ENCODE data around the gene MAPK14.

Gene MAPK14

GRCh38 chr6:36101691-36102090, 74.1 kb downstream of the MAPK14 start:
- TF ChIP-seq CTCF (IDR thresholded peaks at IDR 0.05; ENCODE audit: low read depth, low read length) = no peak
- in situ Hi-C loops (cut with HindIII; ENCODE audit: low sequenced_read_pairs) = no loop called here
- DNase-seq (ENCODE audit: low read depth, low spot score) = no peak
- no peak overlapping the region for H3K4me3 ChIP-seq (ENCODE audit: low read depth, low read length)

- TF ChIP-seq CTCF (IDR thresholded peaks at IDR 0.05; ENCODE audit: low read depth, low read length) = no peak
- in situ Hi-C loops (cut with HindIII; ENCODE audit: low sequenced_read_pairs) = no loop called here
- DNase-seq (ENCODE audit: low read depth, low spot score) = no peak
- H3K4me3 ChIP-seq (ENCODE audit: low read depth, low read length) = no peak overlapping the region
Observed at GRCh38 chr6:36102853-36103252, 75.2 kb downstream of the MAPK14 start.

- DNase-seq (ENCODE audit: low read depth, low spot score) = no peak
- no peak for TF ChIP-seq CTCF (IDR thresholded peaks at IDR 0.05; ENCODE audit: low read depth, low read length)
- in situ Hi-C loops (cut with HindIII; ENCODE audit: low sequenced_read_pairs) = no loop called here
Observed at GRCh38 chr6:36104836-36105235, 77.2 kb downstream of the MAPK14 start.

GRCh38 chr6:36109092-36109491, 81.5 kb downstream of the MAPK14 start:
- in situ Hi-C loops (cut with HindIII; ENCODE audit: low sequenced_read_pairs) = no loop called here
- H3K4me3 ChIP-seq (ENCODE audit: low read depth, low read length) = no peak overlapping the region
- no peak for TF ChIP-seq CTCF (IDR thresholded peaks at IDR 0.05; ENCODE audit: low read depth, low read length)
- no peak for DNase-seq (ENCODE audit: low read depth, low spot score)

More at GRCh38 chr6:36104836-36105235, 77.2 kb downstream of the MAPK14 start:
- H3K4me3 ChIP-seq (ENCODE audit: low read depth, low read length) = no peak overlapping the region

- TF ChIP-seq CTCF (IDR thresholded peaks at IDR 0.05; ENCODE audit: low read depth, low read length) = no peak
- no peak for DNase-seq (ENCODE audit: low read depth, low spot score)
- H3K4me3 ChIP-seq (ENCODE audit: low read depth, low read length) = no peak overlapping the region
- in situ Hi-C loops (cut with HindIII; ENCODE audit: low sequenced_read_pairs) = no loop called here
Observed at GRCh38 chr6:36110050-36110449, 82.4 kb downstream of the MAPK14 start.

- DNase-seq (ENCODE audit: low read depth, low spot score) = no peak
- H3K4me3 ChIP-seq (ENCODE audit: low read depth, low read length) = no peak overlapping the region
- in situ Hi-C loops (cut with HindIII; ENCODE audit: low sequenced_read_pairs) = no loop called here
- TF ChIP-seq CTCF (IDR thresholded peaks at IDR 0.05; ENCODE audit: low read depth, low read length) = no peak
Observed at GRCh38 chr6:36110863-36111262, 83.3 kb downstream of the MAPK14 start.

GRCh38 chr6:36111526-36111925, 83.9 kb downstream of the MAPK14 start:
- in situ Hi-C loops (cut with HindIII; ENCODE audit: low sequenced_read_pairs) = no loop called here
- DNase-seq (ENCODE audit: low read depth, low spot score) = no peak
- H3K4me3 ChIP-seq (ENCODE audit: low read depth, low read length) = no peak overlapping the region
- TF ChIP-seq CTCF (IDR thresholded peaks at IDR 0.05; ENCODE audit: low read depth, low read length) = no peak
